ENCODE measurements around the gene PIK3CA.

PIK3CA gene

DNA sequence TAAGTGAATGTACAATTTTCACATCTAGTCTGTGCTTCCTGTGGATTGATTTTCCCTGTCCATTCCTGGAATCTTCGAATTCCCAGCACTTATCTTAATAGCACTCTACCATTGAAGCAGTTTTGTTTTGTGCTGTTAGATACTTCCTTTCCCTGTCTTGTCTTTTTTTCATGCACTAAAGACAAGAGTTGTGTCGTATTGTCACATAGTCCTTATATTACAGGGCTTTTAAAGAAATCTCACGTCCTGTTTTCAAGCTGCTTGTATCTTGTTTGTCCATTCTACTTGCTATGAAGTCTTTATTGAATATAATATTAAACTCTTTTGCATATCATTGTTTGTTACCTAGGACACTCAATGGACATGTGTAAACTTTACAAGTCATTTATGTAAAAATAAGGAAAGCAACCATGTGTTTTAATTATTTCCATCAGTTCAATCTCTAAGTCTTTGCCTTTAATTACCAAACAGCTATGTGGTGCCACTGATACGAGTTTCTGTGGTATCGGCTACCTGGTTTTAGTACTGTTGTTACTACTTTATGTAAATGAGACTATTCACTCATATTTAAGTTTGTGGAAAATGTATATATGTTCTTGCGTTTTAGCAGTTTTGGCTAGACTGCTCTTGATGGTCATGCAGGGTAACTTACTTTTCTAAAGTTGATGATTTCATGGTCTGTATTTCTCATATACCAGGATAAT, 10.3 kb downstream of the PIK3CA start:
- no peak for DNase-seq

GRCh38 chr3:179163503-179163902, 15.3 kb downstream of the PIK3CA start:
- no peak for DNase-seq

- no peak for DNase-seq
These were observed 16.7 kb downstream of the PIK3CA start for GRCh38 chr3:179164857-179165256.

- peak; percentile 3 for DNase-seq
These were observed 18.5 kb downstream of the PIK3CA start for GRCh38 chr3:179166561-179167201.

DNA sequence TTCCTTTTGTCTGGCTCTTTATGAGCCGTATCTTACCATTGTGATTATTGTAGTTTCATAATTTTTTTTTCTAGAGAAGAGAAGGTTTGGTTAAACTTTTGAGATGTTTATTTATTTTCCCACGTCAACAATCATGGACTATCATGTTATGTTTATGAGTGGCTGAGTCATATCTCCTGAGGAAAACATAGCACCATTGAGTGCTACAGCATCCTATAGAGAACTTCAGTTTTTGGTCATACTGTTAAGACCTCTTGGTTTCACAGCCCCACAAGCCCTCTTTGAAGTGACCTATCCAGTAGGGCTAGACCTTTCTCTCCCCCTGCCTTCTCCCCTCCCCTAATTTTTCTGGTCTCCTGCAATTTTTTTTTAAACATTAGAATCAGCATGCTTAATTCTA, 20.8 kb downstream of the PIK3CA start:
- peak; percentile 56 for DNase-seq

- DNase-seq = no peak
These were observed 24.4 kb downstream of the PIK3CA start for GRCh38 chr3:179172546-179172945.

DNA sequence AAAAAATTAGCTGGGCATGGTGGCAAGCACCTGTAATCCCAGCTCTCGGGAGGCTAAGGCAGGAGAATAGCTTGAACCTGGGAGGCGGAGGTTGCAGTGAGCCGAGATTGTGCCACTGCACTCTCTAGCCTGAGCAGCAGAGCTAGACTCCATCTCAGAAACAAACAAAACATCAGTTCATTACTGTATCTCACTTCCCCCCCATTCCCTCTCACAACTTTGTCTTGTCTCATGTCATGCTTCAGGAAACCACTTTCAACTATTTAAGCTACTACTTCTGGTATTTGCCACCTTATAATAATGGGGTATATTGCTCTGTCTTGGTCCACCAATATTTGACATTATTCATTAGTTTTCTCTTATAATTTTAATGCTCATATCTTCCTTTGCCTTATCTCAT, 26.2 kb downstream of the PIK3CA start:
- peak; percentile 6 for DNase-seq

DNA sequence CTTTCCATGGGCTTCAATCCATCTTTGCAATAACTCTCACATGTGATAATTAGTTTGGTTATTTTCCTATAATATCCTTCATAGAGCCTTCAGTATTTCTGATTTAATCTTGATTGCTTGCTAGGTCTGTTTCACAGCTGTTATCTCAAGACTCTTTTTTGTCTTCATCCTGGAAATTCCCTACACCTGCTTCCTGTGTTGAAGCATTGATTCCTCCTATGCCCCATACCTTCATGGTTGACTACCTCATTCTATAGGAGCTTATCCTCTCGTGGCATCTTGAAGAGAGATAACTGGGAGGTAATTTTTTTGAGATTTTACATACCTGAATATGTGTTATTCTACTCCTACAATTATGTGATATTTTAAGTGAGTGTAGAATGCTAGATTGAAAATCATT, 26.7 kb downstream of the PIK3CA start:
- peak; percentile 70 for DNase-seq

DNA sequence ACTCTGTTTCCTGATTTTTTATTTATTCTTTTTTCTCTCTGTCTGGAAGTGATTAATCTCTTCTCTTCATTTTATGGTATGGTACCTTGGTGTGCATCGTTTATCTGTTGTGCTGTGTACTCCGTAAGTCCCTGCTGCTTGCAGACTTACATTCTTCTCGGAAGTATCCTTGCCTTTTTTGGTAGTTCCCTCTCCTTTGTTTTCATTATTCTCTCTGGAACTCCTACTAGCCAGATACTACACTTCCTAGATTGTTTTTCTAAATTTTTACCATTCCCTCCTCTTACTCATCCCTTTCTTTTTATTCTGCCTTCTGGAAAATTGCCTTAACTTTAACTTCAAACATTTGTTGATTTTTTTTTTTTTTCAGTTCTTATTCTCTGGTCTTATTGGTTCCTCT, 27.2 kb downstream of the PIK3CA start:
- DNase-seq = peak; percentile 5

DNA sequence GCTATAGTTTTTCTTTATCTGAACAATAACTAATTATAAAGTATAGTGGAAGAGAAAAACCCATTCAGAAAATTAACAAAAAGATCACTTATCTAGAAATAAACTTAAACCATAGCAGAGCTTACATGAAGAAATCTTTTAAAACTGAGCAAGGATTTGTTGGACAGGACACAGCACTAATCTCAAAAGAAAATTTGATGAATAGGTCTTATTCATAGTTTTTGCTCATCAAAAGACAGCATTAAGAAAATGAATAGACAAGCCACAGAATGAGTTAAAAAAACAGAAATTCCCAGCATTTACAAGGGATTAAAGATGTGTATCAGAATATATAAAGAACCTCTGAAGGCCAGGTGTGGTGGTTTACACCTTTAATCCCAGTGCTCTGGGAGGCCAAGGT, 29.5 kb downstream of the PIK3CA start:
- no peak for DNase-seq

DNA sequence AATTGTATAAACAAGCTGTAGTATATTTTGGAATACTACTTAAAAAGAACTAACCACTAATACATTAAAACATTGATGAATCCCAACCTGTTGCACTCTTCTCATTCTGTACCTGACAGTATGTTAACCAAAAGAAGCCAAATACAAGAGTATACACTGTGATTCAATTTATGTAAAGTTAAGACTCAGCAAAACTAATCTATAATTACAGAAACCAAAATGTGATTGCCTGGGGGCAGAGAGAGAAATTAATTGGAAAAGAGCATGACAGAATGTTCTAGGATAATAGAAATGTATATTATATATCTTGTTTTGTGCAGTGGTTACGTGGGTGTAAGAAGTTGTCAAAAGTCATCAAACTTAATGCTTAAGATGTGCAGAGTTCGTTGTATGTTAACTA, 31.1 kb downstream of the PIK3CA start:
- DNase-seq = no peak

- no peak for DNase-seq
These were observed 32.0 kb downstream of the PIK3CA start for GRCh38 chr3:179179979-179180759.

DNA sequence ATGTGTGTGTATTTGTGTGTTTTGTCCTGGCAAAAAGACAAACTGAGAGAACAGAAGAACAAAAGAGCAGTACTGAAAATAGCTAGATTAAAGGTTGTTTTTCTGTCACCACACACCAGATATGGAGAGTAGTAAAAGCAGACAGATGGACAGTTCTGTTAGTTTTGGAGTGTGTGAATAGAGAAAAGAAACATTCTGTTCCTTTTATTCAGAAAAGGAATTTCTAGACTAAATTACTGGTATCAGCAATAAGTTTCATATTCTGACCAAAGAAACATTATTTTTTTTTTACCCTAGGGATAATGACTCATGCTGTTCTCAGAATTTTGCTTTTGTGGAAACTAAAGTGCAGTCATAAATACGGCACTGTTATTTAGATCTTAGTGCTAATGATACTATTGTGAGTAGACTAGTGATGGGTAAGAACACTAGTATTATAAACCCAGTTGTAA, 32.9 kb downstream of the PIK3CA start:
- DNase-seq = no peak

DNA sequence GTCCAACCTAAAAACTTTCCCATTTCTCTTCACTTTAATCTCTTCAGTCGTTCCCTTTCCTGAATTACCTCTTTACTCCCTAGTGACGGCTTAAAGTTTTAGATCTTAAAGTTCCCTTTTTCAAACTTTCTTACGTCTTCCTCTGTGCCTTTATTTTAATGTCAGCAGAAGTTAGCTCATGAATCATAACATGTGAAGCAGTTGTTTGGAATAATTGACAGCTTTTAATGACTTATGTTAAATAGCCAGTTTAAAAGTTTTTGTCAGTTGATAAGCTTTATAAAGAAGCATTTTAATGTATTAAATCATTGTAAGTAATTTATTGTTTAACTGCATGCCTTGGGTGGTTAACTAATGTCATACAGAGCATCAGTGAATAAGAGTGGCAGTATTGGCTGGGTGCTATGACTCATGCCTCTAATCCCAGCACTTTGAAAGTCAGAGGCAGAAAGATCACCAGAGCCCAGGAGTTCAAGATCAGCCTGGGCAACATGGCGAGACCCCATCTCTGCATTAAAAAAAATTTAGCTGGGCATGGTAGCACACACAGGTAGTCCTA, 33.9 kb downstream of the PIK3CA start:
- DNase-seq = no peak

DNA sequence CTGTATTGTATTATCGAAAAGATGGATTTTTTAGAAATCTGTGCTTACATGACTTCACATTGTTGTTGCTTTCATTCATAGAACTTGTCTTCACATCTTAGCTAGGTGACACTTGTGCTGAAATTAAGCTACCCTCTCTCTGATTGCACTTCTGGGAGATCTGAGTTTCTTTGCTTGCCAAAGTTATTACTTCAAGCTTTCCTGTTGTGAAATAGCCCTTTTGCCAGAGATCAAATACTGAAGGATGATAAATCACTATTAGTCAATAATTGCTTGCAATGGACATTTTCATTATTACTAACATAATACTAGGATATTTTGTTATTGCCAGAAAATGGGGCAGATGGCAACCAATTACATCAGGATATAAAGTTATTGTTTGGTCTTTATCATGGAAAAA, 34.7 kb downstream of the PIK3CA start:
- no peak for DNase-seq

- no peak for DNase-seq
These were observed 36.7 kb downstream of the PIK3CA start for GRCh38 chr3:179184826-179185225.

DNA sequence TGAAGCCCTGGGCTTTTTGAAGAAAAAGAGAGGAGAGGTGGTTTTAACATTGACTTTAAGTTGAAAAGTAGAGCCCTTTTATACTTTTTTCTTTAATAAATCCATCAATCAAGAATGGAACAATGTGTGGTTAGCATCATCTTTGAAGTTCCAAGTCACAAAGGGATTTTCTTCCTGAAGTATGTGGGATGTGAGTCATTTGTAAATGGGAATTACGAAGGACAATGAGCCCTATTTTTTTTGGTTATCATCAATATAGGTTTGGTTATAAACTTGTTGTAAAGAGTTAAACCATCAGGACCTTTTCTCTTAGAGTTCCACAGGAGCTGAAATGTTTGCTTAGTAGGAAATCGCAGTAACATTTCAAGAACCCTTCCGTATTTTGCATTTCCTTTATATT, 38.3 kb downstream of the PIK3CA start:
- DNase-seq = no peak

GRCh38 chr3:179189759-179190158, 41.6 kb downstream of the PIK3CA start:
- no peak for DNase-seq

- no peak for DNase-seq
These were observed 42.4 kb downstream of the PIK3CA start for GRCh38 chr3:179190581-179190980.

DNA sequence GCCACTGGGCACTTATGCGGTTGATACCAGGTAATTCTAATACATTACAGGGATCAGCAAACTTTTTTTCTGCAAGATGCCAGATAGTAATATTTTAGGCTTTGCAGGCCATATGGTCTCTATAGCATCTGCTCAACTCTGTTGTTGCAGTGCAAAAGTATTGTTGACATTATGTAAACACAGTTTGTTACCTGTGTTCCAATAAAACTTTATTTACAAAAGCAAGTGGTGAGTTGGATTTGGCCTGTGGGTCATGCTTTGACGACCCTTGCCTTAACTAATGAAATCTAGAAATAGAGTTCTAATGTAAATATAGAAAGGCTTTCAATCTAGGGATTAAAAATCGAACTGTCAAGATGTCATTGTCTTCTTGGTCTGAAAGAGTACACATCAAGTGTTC, 44.4 kb downstream of the PIK3CA start:
- DNase-seq = no peak

- no peak for DNase-seq
These were observed 46.8 kb downstream of the PIK3CA start for GRCh38 chr3:179194931-179195330.

DNA sequence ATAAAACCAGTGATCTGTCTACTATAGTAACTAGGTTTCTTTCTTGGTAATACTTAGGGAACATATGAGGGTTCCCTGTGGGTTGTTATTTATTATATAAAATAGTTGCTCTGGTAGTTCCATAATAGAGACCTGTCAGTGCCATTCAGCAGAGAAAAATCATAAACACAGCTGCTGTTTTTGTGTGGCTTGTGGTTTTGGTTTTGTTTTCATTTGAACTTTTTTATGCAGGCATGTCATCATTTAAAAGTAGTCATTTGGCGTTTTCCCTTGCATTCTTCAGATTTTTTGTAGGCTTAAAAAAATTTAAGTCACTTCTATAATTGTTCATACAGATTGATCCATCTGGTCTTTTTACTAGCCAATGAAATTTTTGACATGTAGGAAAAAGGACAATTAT, 47.9 kb downstream of the PIK3CA start:
- no peak for DNase-seq

GRCh38 chr3:179196700-179197099, 48.5 kb downstream of the PIK3CA start:
- no peak for DNase-seq

DNA sequence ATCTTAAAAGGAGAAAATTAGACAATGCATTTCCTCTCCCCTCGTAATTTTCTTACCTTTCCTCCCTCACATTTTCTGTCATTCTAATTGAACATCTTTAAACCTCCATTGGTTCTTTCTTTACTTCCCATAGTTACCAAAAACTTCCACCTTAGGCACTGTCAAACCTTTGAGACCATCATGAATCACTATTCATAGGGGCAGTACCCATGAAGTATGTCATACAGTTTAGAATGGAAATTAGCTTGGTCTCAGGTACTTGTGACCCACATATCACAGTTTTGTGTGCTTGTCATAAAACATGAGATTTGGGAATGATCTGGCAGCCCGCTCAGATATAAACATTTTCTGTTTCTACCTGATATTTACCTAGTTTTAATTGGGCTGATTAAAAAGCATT, 52.6 kb downstream of the PIK3CA start:
- no peak for DNase-seq

All from DMS53 (cell line).